HepG2 (cell line): ENCODE data around the gene MALT1. TPM values are rescaled to one million over a fixed set of nuclear protein-coding genes. Genes with fewer than 3 reads are reported as not detected.
A peak's percentile ranks its signal among the peaks of the same experiment; 100 is the strongest.

ENCODE experiments used
- ATAC-seq: fragments of 200-7000 bp; cut with Tn5 transposase; 3 replicates; pipeline ENCODE4 v1.9.1; 2020; ENCODE audit warnings: mild to moderate bottlenecking, moderate library complexity
- BruUV-seq: library from RNA; stranded (reverse); fragments of 400-500 nt; replicated peaks from 2 replicates; lab custom pipeline; 2021; lab: Mats Ljungman, UMichigan
- CTCF ChIA-PET: fragments of 300-600 bp; formaldehyde crosslinking; extraction: SDS; loops from one replicate; lab custom pipeline; 2021; ENCODE audit warnings: low total read pairs, inconsistent platforms, low intra/inter-chr PET ratio; lab: Yijun Ruan, JAX
- POLR2A ChIA-PET: fragments of 350-600 bp; sonication (Branson Sonifier 250); formaldehyde crosslinking; loops from one replicate; lab custom pipeline; 2020; ENCODE audit warnings: antibody characterized with exemption, inconsistent platforms; lab: Yijun Ruan, JAX
- DNase-seq: peaks from one replicate; pipeline ENCODE4 v3.0.0-alpha.2; 2015; ENCODE audit warnings: low spot score
- FAIRE-seq: peaks from 3 replicates; lab custom pipeline; 2011; peaks lifted over from hg19 to GRCh38; lab: Jason Lieb, UNC
- H2AFZ ChIP-seq: one replicate; pipeline ENCODE4 v1.6.1; 2011; ENCODE audit warnings: low read length, inconsistent platforms
- H3K27ac ChIP-seq: fragments of 300-600 bp; 3 replicates; pipeline ENCODE4 v1.8.0; 2011; ENCODE audit warnings: mixed run types, mild to moderate bottlenecking, mixed read lengths, low read length, inconsistent platforms; ENCODE audit not compliant: insufficient read depth; ENCODE audit errors: extremely low read length
- H3K27me3 ChIP-seq, 2 experiments: fragments of 200-600 bp in 1 of 2; 2 replicates in 1 of 2; 3 replicates in 1 of 2; pipeline versions ENCODE4 v1.6.0 to v1.8.0; 2011; ENCODE audit warnings: low read length in 2 of 2, mild to moderate bottlenecking in 2 of 2, moderate library complexity in 2 of 2, inconsistent platforms in 1 of 2; ENCODE audit not compliant: insufficient read depth in 2 of 2, control insufficient read depth in 1 of 2
- H3K36me3 ChIP-seq, 2 experiments: fragments of 200-600 bp in 1 of 2; replicated peaks in 1 of 2; 2 replicates in 1 of 2; 3 replicates in 1 of 2; pipeline versions ENCODE4 v1.5.1 to v1.8.0; 2011; ENCODE audit warnings: low read length in 2 of 2, inconsistent platforms in 1 of 2; ENCODE audit not compliant: insufficient read depth in 2 of 2, control insufficient read depth in 1 of 2
- H3K4me1 ChIP-seq: 2 replicates; pipeline ENCODE4 v1.5.1; 2012; ENCODE audit warnings: low read length, inconsistent platforms; ENCODE audit not compliant: insufficient read depth
- H3K4me2 ChIP-seq: 2 replicates; pipeline ENCODE4 v1.6.0; 2011; ENCODE audit warnings: low read depth, low read length, inconsistent platforms
- H3K4me3 ChIP-seq, 3 experiments: fragments of 200-600 bp in 1 of 3; sonication (generic), shearing (Covaris generic) in 1 of 3; replicated peaks in 1 of 3; 2 replicates each; pipeline ENCODE4 v1.5.1; 2011 to 2016; ENCODE audit warnings: low read length in 3 of 3, inconsistent platforms in 2 of 3, low read depth in 2 of 3, mild to moderate bottlenecking in 2 of 3, control low read depth in 1 of 3, mixed read lengths in 1 of 3; ENCODE audit not compliant: insufficient read depth in 1 of 3
- H3K79me2 ChIP-seq: one replicate; pipeline ENCODE4 v1.6.1; 2011; ENCODE audit warnings: low read length, inconsistent platforms; ENCODE audit not compliant: insufficient read depth
- H3K9ac ChIP-seq: 2 replicates; pipeline ENCODE4 v1.6.0; 2011; ENCODE audit warnings: mild to moderate bottlenecking, low read depth, low read length, inconsistent platforms; ENCODE audit not compliant: insufficient read depth
- H3K9me3 ChIP-seq: 2 replicates; pipeline ENCODE4 v1.5.1; 2012; ENCODE audit warnings: mild to moderate bottlenecking, low read length
- H4K20me1 ChIP-seq: 2 replicates; pipeline ENCODE4 v1.6.0; 2011; ENCODE audit warnings: inconsistent platforms, mild to moderate bottlenecking, low read length, moderate library complexity; ENCODE audit not compliant: insufficient read depth
- BATF2 ChIP-seq: sonication (generic); formaldehyde crosslinking; IDR thresholded peaks from 2 replicates; pipeline ENCODE4 v1.8.0; 2022; ENCODE audit warnings: mild to moderate bottlenecking, missing genetic modification reagents, moderate library complexity
- CSRNP2 ChIP-seq: sonication (generic); formaldehyde crosslinking; conservative IDR thresholded peaks from 2 replicates; pipeline ENCODE4 v1.8.0; 2022; ENCODE audit warnings: low read depth, missing genetic modification reagents
- DMTF1 ChIP-seq: sonication (generic); formaldehyde crosslinking; IDR thresholded peaks from 2 replicates; pipeline ENCODE4 v1.4.0; 2020; ENCODE audit warnings: mild to moderate bottlenecking, missing genetic modification reagents
- GABPA ChIP-seq, 2 experiments: IDR thresholded peaks; 2 replicates each; pipeline ENCODE4 v1.6.1; 2011 to 2016; ENCODE audit warnings: low read depth in 2 of 2, low read length in 1 of 2, missing biosample characterization in 1 of 2, missing genetic modification characterization in 1 of 2
- KDM2A ChIP-seq: sonication (generic); formaldehyde crosslinking; IDR thresholded peaks from 2 replicates; pipeline ENCODE4 v1.4.0; 2020; ENCODE audit warnings: low read depth, missing genetic modification reagents, borderline replicate concordance
- MEF2D ChIP-seq: sonication (generic); formaldehyde crosslinking; IDR thresholded peaks from 2 replicates; pipeline ENCODE4 v1.5.1; 2020; ENCODE audit warnings: mild to moderate bottlenecking, missing genetic modification reagents
- NFE2L1 ChIP-seq: sonication (generic); formaldehyde crosslinking; IDR thresholded peaks from 2 replicates; pipeline ENCODE4 v1.4.0; 2020; ENCODE audit warnings: missing genetic modification reagents, mild to moderate bottlenecking, borderline replicate concordance
- POLR2G ChIP-seq: fragments of 200-400 bp; formaldehyde crosslinking; IDR thresholded peaks from 2 replicates; pipeline ENCODE4 v1.6.1; 2018; ENCODE audit warnings: mild to moderate bottlenecking, low read depth, low read length, moderate library complexity
- RBM22 ChIP-seq: fragments of 200-400 bp; formaldehyde crosslinking; optimal IDR thresholded peaks from 2 replicates; pipeline ENCODE3; 2017; ENCODE audit warnings: mild to moderate bottlenecking, low read length, moderate library complexity
- SMAD9 ChIP-seq: sonication (generic); formaldehyde crosslinking; IDR thresholded peaks from 2 replicates; pipeline ENCODE4 v1.5.1; 2020; ENCODE audit warnings: mild to moderate bottlenecking, missing genetic modification reagents
- ZMYM4 ChIP-seq: sonication (generic); formaldehyde crosslinking; IDR thresholded peaks from 2 replicates; pipeline ENCODE4 v1.8.1; 2023; ENCODE audit warnings: mild to moderate bottlenecking, missing genetic modification reagents
- ZNF292 ChIP-seq: sonication (generic); formaldehyde crosslinking; IDR thresholded peaks from 2 replicates; pipeline ENCODE4 v1.8.1; 2022; ENCODE audit warnings: mild to moderate bottlenecking, low read depth, missing genetic modification reagents, borderline replicate concordance
- ZNF660 ChIP-seq: sonication (generic); formaldehyde crosslinking; IDR thresholded peaks from 2 replicates; pipeline ENCODE4 v1.5.1; 2020; ENCODE audit warnings: mild to moderate bottlenecking, low read depth, missing genetic modification reagents, borderline replicate concordance
- WGBS: methylation state at CpG from one replicate; pipeline ENCODE4 v1.1.6; 2017; ENCODE audit warnings: low lambda C conversion rate; 5-methylcytosine and 5-hydroxymethylcytosine counted together
- in situ Hi-C: cut with HindIII; loops from 2 replicates; pipeline ENCODE4 v1.10.0; 2017; ENCODE audit warnings: low pct_unique_long_range_greater_than_20kb; ENCODE audit not compliant: extremely low pct_ligation_motif_present
- intact Hi-C: fragments of 100-400 bp; cut with micrococcal nuclease; formaldehyde crosslinking; loops from one replicate; pipeline ENCODE4 v1.10.0; 2022; ENCODE audit not compliant: unreplicated experiment
- polyA plus RNA-seq, 8 experiments: library from polyadenylated mRNA; depleted of rRNA in 3 of 8; stranded (reverse) in 7 of 8; unstranded in 1 of 8; fragments of >200 nt; fragmentation: Illumina TruSeq in 4 of 8; extraction: Trizol in 4 of 8; gene quantifications; 2 replicates each; pipeline versions ENCODE4 v1.2.1 to v1.2.3, GENCODE V29; 2011 to 2016; ENCODE audit warnings: low read depth in 4 of 8, missing spikeins in 1 of 8, mixed read lengths in 1 of 8; ENCODE audit not compliant: insufficient read depth in 1 of 8
- total RNA-seq, 5 experiments: library from RNA; depleted of rRNA; stranded (reverse); fragments of >200 nt; fragmentation: Illumina TruSeq; extraction: Trizol; gene quantifications; 2 replicates each; pipeline ENCODE4 v1.2.3, GENCODE V29; 2016; ENCODE audit warnings: low read depth in 1 of 5

Gene MALT1
- total and polyA plus RNA-seq, 2 of the 13 experiments (the other 11 are each of a cell fraction or from before 2014, with no cell fraction given): 43.9 to 89.0 TPM

- Histone ChIP-seq H3K9me3 (no peaks in the 10 kb centered on the region), H3K27me3 (no peaks in the 10 kb centered on the region), H3K79me2 (no peaks in the 10 kb centered on the region), H3K36me3 (peaks cover 6 to 53% of the 10 kb centered on the region in 2 experiments), H4K20me1 (no peaks in the 10 kb centered on the region; the same call in 1 of the 2 replicates), H3K4me2 (no peak overlapping the region), H3K4me1 (no peaks in the 10 kb centered on the region), H3K27ac (no peak overlapping the region), H3K4me3 (no peak overlapping the region), H3K9ac (no peak overlapping the region), H2AFZ (no peak overlapping the region)
- TSS peak; percentile 11 for BruUV-seq
- WGBS: 97% methylated on average over 6 of the region's 6 CpGs
- ChIA-PET POLR2A (no interaction called here), CTCF (no interaction called here)
- TF ChIP-seq RBM22 (peak; percentile 48), BATF2 (CRISPR knock-in tag) (no peak), ZMYM4 (CRISPR knock-in tag) (no peak), KDM2A (CRISPR knock-in tag) (no peak), SMAD9 (no peak), POLR2G (no peak), MEF2D (no peak)
- in situ Hi-C loops: no loop called here
- intact Hi-C loops: no loop called here
- ATAC-seq (no peak), FAIRE-seq (no peak), DNase-seq (no peak)
Measured at GRCh38 chr18:58726671-58727070, 55.4 kb downstream of the MALT1 start.

GRCh38 chr18:58727776-58728500 is 56.7 kb downstream of the MALT1 start:
- H3K4me1 ChIP-seq: no peaks in the 10 kb centered on the region
- no peak overlapping the region for H3K9ac ChIP-seq
- intact Hi-C loops (no loop called here), in situ Hi-C loops (no loop called here)
- H3K36me3 ChIP-seq: peaks cover 6 to 49% of the 10 kb centered on the region in 2 experiments
- POLR2A ChIA-PET: no interaction called here
- ATAC-seq (no peak), DNase-seq (no peak), FAIRE-seq (no peak)
- H4K20me1 ChIP-seq: no peaks in the 10 kb centered on the region; the same call in 1 of the 2 replicates
- no peak overlapping the region for H3K4me3 ChIP-seq
- H3K27ac ChIP-seq: no peak overlapping the region
- WGBS: 97% methylated on average over 6 of the region's 6 CpGs
- H3K4me2 ChIP-seq: no peak overlapping the region
- CTCF ChIA-PET: no interaction called here
- H2AFZ ChIP-seq: no peak overlapping the region
- no peaks in the 10 kb centered on the region for H3K79me2 ChIP-seq
- no peaks in the 10 kb centered on the region for H3K9me3 ChIP-seq
- H3K27me3 ChIP-seq: no peaks in the 10 kb centered on the region
- BruUV-seq: no TSS peak
- TF ChIP-seq NFE2L1: no peak
- TF ChIP-seq ZNF292 (CRISPR knock-in tag): no peak
- no peak for TF ChIP-seq CSRNP2 (CRISPR knock-in tag)
- no peak for TF ChIP-seq GABPA (IDR thresholded peaks at IDR 0.05; ENCODE audit: low read depth, low read length)
- TF ChIP-seq GABPA (CRISPR knock-in tag; IDR thresholded peaks at IDR 0.05; ENCODE audit: low read depth): no peak
- no peak for TF ChIP-seq ZNF660 (CRISPR knock-in tag)
- no peak for TF ChIP-seq DMTF1 (CRISPR knock-in tag)
